HG02759 (cell line): ENCODE data around the gene ADAP1.
"Not testable (repeated sequence)": the region's sequence is repeated elsewhere in the genome, so short reads cannot be mapped to it uniquely, and the experiment has no call there.

Experiments
- ATAC-seq: cut with Tn5 transposase; IDR thresholded peaks from one replicate; pipeline ENCODE4 v1.9.1; 2021; ENCODE audit warnings: mild to moderate bottlenecking, moderate library complexity; ENCODE audit not compliant: unreplicated experiment

The ADAP1 gene

DNA sequence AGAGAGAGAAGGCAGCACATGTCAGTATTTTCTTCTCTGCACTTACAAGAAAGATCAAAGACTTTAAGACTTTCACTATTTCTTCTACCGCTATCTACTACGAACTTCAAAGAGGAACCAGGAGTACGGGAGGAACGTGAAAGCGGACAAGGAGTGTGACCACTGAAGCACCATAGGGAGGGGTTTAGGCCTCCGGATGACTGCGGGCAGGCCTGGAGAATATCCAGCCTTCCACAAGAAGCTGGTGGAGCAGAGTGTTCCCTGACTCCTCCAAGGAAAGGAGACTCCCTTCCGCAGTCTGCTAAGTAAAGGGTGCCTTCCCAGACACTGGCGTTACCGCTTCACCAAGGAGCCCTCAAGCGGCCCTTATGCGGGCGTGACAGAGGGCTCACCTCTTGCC is 6.5 kb upstream of the ADAP1 start:
- not testable (repeated sequence) for ATAC-seq

DNA sequence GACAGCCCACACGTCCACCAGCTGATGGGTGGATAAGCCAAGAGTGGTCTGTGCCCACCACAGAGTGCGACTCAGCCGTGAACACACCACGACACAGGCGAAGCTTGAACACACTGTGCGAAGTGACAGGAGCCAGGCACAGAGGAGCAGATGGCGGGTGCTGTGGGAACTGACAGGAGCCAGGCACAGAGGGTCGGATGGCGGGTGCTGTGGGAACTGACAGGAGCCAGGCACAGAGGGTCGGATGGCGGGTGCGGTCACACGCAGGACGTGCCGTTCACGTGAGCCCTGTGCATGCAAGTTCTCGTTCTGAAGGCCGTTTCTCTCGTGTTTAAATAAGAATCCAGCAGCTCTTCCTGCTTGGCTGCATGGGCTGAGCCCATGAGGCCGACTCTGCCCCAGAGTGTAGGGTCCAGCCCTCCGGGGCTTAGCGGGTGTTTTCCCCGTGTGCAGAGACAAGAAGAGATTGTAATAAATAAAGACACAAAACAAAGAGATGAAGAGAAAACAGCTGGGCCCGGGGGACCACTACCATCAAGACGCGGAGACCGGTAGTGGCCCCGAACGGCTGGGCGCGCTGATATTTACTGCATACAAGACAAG is 5.9 kb upstream of the ADAP1 start:
- no peak for ATAC-seq

DNA sequence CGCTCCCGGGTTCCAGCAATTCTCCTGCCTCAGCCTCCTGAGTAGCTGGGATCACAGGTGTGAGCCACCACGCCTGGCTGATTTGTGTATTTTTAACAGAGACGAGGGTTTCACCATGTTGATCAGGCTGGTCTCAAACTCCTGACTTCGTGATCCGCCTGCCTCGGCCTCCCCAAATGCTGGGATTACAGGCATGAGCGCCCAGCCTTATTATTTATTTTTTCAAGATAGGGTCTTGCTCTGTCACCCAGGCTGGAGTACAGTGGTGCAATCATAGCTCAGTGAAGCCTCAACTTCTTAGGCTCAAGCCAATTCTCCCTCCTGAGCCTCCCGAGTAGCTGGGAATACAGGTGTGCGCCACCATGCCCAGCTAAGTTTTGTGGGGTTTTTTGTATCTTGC is 5.3 kb upstream of the ADAP1 start:
- ATAC-seq = not testable (repeated sequence)

DNA sequence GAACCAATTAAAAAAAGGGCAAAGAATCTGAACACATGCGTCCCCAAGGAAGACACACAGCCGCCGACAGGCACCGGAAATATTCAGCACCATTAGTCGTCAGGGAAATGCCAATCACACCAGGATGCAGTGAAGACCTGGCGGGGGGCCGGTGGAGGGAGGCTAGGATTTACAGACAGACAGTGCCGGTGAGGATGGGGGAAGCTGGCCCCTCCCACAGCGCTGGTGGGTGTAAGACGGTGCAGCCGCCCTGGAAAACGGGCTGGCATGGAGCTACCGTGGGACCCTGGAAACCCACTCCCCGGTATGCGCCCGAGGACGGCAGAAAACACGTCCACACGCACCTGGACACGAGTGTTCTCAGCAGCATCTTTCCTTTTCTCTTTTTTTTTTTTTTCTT is 4.8 kb upstream of the ADAP1 start:
- ATAC-seq = no peak

DNA sequence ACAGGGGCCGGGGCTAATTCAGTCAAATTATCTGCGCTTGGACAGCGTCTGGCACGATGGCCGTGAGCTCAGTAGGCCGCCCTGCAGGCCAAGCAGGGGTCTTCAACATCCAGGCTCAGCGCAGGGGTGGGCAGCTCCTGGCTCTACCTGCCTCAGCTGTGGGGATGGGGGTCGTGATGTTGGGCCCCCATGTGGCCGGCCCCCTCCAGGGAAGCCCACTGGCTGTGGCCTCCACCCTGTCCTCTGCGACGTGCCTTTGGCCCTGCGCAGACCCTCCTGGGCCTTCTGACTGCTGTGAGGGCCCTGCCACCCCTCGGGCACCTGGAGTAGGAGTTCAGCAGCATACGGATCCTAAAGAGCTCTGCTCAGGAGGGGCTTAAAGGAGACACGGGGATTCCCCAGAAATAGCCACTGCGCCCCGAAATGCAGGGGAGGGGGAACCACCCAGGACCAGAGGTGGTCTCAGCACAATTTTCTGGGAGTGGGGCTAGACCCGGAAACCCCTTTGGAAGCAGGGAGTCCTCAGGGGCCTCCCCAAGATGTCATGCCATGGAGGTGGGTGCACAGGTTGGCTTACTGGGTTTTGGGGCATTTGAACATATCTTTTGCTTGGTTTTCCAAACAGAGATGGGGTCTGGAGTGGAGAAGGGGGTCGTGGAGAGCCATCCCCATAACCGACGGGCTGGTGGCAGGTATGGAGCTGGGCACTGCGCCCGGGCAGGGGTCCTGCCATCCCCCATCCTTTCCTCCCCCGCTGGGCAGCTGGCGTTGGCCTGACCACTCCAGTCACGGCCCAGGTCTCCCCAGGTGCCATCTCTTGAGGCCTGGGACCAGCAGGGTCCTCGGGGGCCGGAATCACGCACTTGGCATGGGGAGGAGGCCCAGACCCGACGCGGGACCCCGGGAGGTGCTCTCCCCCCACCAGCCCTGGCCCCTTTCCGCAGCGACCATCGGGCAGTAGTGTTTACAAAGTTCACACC is 4.0 kb upstream of the ADAP1 start:
- ATAC-seq = no peak

DNA sequence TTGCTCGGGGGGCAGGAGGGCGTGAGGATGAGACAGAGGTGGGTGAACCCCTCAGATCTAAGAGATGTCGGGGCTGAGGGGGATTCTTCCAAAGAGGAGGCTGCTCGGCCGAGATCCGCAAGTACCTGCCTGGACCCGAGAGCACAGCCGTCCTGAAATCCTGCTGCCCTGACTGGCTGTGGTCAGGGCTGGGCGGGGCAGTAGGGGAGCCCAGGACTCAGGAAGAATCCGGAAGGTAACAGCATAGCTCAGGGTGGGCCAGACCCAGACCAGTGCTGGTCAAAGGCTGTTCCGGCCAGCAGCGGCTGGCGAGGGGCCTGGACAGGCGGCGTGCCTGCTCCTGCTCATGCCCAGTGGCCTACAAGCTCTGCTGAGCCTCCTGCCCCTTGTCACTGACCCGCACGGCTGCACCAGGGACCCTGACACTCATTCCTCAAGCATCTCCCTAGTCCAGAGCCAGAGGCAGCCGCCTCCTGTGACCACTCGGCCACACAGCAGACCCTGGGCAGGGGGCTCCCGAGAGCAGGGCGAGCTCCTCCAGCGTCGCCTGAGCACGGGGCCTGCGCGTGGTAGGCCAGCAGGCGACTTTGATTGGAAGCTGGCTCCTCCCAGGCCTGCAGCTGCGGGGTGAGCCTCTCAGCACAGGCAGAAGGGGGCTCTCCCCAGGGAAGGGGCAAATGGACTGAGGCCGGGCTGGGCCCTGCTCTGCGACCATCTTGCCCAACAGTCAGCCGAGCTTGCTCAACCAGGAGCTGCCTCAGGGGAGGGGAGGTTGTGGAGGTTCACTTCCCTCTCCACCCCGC is 3.1 kb upstream of the ADAP1 start:
- no peak for ATAC-seq

DNA sequence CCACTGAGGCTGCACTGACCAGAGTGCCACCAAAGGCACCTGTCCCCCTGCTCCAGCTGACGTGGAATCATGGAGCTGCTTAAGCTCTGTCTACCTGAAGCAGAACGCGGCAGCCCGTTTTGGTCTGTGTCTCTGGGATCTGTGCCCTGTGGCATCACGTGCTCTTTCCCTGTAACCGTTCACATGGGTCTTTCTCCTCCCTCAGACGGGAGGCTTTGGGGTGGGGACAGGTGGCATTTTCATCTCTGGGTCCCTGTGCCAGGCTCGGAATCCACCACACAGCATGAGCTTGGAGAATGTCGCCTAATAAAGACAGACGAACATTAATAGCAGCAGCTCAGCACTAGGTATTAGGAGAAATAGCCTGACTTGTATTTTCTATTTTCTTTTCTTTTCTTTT is 1.6 kb upstream of the ADAP1 start:
- no peak for ATAC-seq

DNA sequence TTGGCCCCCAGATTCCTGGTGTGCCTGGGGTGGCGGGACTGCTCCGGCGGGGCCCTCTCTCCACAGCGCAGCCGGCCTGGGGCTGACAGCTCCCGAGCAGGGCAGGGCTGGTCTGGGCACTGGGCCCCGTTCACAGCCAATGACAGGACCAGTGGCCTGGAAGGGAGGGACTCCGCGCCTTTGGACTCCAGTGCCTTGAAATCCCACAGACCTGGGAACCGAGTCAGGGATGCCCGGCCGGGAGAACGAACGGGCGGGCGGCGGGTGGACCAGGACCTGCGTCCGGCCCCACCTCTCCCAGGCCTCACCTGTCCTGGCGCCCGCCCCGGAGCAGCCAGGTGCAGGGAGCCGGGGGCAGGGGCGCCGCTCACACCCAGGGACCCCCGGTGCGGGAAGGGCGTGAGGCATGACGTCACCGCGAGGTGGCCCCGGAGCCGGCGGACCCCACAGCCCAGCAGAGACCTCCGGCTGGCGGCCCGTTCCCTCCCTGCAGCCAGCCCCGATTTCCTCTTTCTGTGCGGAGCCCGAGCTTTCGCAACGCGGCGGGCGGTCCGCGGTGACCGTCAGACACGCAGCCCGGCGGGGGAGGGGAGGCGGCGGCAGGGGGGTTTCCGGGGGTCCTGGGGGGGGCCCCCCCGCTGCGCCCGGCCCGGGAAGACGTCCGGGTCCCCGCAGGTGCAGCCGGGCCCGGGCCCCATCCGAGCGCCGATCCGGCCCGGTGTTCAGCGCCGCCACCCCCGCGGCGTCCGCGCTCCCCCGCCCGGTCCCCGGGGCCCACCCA is 743 bp downstream of the ADAP1 start:
- ATAC-seq = peak; percentile 27

DNA sequence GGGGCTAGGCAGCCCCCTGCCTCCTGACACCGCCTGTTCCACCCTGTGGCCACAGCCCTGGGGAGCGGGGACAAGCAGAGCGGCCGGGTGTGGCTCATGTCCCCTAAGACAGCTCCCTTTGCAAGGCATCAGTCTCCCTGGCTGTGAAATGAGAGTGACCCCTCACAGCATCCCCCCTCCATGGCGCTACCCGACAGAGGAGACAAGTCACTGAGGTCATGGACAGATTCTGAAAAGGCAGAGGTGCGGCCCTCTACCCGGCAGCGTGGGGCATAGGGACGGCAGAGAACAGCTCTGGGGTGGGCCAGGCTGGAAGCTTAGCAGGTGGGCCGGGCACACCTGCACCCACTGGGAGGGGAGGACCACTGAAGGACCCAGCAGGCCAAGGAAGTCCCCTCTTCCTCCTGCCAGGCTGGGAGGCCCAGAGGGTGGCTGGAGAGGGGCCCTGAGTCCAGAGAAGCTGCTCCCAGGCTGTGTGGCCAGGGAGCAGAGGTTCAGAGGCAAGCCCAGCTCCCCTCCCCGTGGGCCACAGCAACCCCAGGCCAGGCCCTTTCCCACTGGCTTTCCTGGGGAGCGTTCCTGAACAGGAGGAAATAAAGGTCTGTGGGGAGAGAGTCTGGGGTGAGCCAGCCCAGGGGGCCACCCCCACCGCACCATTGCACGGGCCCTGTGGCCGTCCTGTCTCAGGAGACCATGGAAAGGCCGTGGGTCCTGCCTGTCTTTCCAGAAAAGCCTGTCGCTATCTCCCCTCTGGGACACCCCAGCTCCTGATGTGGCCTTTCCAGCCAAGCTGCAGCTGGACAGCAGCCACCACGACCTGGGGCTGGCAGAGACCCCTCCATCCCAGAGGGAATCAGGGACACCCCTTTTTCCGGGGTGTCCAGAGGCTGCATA is 1.7 kb downstream of the ADAP1 start:
- ATAC-seq = no peak

DNA sequence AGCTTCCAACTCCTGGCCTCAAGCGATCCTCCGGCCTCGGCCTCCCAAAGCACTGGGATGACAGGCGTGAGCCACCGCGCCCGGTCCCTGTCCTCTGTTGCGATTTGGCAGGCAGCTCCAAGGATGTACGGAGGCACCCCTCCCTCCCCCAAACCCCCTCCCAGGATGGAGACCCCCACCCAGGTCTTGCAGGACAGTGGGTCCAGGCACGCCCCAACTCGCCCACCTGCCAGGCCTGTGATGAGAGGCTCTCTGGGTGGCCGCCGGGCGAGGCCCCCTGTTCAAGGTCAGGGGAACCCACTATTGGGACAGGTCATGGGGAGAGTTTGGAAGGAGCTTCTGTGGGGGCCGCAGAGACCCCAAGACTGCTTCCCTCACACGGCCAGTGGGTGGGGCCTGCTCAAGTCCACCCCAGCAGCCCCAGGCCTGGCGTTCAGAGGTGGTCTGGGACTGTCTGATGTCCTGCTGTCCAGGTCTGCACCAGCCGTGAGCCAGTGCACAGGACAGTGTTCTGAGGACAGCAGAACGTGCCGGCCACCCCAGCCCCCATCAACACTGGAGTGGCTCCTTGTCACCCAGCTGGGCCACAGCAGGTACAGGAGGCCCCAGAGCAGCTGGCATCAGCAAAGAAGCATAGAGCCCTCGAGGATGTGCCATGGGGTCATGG is 2.5 kb downstream of the ADAP1 start:
- ATAC-seq = no peak

DNA sequence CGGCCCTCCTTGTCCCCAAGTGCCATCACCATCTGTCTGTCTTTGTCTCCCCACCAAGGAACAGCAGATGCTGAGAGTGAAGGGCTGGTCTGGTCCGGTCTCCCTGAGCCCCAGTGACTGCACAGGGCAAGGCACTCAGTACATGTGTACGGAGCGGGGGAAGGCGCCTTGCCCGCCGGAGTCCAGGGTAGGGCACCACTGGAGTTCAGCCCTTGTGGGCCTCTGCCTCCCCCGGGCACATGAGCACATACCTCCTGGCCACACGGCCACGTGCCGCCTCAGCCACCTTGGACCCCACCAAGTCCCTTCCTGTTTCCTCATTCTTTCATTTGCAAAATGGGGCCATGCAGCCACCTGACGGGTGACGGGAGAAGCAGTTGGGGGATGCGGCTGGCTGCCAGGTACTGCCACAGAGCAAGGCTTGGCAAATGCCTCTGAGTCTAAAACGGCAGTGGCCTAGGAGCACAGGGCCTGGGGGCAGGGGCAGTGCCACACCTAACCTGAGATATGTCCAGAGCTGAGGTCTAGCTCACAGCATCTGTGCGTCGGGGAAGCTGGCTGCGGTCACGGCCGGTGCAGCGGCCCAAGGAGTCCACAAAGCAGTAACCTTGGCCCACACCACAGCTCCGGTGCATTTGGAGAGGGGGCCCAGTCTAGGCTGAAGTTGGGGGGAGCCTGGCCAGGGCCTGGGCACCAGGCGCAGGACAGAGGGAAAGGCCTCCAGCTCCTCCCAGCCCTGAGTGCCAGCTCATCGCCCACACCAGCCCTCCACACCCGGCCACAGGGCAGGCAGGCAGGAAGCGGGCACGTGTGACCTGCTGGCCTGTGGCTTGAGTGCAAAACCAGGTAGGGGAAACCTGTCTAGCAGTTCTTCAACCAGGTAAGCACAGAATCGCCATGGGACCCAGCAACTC is 5.2 kb downstream of the ADAP1 start:
- no peak for ATAC-seq

DNA sequence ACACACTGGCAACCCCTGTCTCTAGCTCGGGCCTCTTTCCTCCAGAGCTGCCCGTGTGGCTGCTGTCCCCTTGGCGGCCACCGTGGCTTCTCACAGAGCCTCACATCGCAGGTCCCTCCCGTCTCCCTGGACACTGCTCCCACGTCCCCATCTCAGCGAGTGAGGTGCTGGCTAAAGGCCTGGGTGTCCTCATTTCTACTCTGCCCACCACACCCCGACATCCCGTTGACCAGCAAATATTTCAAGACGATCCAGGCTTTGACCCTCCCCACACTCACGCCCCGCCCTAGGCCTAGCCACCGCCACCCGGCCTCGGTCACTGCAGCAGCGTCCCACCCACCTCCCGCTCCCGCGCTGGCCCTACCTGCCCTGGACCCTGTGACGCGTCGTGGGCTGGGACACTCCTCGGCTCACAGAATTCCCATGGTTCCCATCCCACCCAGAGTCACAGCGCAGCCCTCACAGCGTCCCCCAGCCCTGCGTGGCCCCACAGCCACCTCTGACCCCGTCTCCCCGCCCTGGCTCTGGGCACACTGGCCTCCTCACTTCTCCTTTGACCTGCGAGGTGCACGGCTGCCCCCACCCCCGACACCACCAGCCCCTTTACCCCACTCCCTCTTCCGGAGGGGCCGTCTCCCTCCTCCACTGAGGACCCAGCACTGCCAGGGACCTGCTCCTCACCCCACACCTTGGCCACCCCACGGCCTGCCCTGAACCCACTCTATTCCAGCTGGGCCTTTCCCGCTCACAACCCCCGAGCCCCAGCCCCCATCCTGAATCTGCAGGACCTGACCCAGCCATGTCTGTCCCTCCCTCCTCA is 6.9 kb downstream of the ADAP1 start:
- no peak for ATAC-seq

DNA sequence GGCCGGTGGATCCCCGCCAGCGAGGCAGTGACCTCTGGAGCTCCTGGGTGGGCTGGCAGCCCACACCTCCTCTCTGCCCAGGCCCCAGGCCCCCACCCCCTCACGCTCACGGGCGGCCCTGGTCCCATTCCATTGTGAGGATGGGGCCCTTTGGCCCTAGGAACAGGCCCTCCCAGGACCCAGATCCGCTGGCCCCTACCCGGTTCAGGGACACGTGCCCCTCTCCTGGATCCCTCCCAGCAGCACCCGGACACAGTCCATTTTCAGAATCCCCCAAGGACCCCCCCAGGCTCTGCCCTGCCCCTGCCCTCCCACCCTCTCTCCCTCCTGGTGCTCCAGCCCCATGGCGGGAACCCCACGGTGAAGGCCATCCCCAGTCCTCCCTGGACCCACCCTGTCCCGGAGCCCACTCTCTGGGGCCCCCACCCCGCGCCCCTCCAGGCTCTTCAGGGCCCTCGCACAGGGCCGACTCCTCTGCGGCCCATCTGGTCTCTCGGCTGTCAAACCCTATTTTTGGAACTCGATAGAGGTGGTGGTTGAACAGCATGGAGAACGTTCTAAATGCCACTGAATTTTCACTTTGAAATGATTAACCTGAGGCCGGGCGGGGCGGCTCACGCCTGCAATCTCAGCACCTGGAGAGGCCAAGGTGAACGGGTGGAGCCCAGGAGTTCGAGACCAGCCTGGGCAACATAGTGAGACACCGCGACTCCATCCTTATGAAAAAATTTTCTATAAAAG is 8.1 kb downstream of the ADAP1 start:
- no peak for ATAC-seq

DNA sequence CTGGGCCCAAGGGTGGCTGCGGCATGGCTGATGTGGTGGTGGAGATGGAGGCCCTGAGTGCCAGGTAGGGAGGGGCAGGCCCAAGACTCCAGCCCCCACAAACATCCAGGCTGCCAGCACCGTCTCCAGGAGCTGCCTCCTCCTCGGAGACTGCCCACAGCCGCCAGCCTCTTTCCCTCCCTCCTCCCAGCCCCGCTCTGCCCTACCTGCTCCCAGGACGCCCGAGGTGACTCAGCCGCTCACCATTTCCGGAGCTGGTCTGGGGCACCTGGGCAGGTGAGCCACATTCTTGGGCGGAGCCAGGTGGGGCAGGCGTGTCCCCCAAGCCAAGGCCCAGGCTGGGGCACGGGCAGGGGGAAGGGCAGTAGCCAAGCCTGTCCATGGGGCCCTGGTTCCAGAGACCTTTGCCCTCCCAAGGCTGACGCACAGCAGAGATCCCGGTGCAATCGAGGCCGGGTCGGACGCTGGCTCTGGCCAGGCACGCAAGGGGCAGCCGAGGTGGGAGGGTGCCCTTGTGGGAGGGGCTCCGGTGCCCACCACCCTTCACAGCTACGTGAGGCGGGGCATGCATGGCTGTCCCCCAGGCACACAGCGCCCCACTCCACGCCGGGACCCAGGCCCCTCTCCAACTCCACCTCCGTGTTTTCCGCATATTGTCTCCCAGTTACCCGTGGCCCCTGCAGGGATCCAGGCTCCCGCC is 8.8 kb downstream of the ADAP1 start:
- no peak for ATAC-seq

DNA sequence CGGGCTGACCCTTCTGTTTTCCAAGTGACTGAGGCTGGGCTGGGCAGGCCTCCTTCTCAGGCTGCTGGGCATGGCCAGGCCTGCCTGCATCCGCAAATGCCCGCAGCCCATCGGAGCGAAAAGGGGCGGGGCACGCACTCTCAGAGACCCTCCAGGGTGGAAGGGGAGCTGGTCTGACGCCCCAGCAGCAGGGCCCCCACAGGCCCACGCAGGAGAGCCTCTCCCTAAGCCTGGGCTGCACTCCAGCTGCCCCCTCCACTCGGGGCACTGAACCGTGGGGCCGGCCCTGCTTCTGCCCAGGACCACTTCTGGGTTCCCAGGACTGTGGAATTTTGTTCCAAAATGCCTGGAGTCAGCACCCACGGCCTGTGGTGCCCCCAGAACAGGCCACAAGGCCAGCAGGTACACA is 9.3 kb downstream of the ADAP1 start:
- ATAC-seq = no peak

DNA sequence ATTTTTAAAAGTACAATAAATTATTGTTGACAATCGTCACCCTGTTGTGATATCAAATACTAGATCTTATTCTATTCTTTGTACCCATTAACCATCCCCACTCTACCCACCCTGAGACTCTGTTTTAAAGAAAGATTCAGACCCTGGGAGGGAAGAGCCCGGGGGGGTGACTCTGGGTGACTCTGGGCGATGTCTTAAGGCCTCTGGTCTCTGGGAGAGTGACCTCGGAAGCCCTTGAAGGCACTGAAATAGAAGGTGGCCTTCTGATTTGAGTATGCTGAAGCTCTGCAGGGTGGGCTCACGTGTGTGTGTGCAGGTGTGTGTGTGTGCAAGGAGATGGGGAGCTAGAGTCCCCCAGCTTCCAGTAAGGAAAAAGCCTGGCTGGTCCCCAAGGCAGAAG is 9.7 kb downstream of the ADAP1 start:
- no peak for ATAC-seq
